HG02884 (cell line): ENCODE measurements around the gene ADAMTSL1.

Experiments used
- ATAC-seq: cut with Tn5 transposase; IDR thresholded peaks from one replicate; pipeline ENCODE4 v1.9.1; 2021; ENCODE audit warnings: mild to moderate bottlenecking, moderate library complexity; ENCODE audit not compliant: unreplicated experiment

Gene ADAMTSL1

GRCh38 chr9:18638371-18639249 lies 164.7 kb downstream of the ADAMTSL1 start:
- no peak for ATAC-seq

GRCh38 chr9:18639911-18640310 lies 166.0 kb downstream of the ADAMTSL1 start:
- no peak for ATAC-seq

GRCh38 chr9:18658804-18659705 lies 185.1 kb downstream of the ADAMTSL1 start:
- ATAC-seq = no peak

- ATAC-seq = no peak
Measured at GRCh38 chr9:18660001-18660400, 186.0 kb downstream of the ADAMTSL1 start.

- no peak for ATAC-seq
Measured at GRCh38 chr9:18662320-18662719, 188.4 kb downstream of the ADAMTSL1 start.

GRCh38 chr9:18665947-18666346 lies 192.0 kb downstream of the ADAMTSL1 start:
- ATAC-seq = no peak

GRCh38 chr9:18666348-18666747 lies 192.4 kb downstream of the ADAMTSL1 start:
- no peak for ATAC-seq

GRCh38 chr9:18666986-18667772 lies 193.2 kb downstream of the ADAMTSL1 start:
- ATAC-seq = no peak

- ATAC-seq = no peak
Measured at GRCh38 chr9:18668944-18669343, 195.0 kb downstream of the ADAMTSL1 start.

- no peak for ATAC-seq
Measured at GRCh38 chr9:18672706-18673105, 198.8 kb downstream of the ADAMTSL1 start.

GRCh38 chr9:18673179-18673578 lies 199.2 kb downstream of the ADAMTSL1 start:
- no peak for ATAC-seq

- no peak for ATAC-seq
Measured at GRCh38 chr9:18675332-18675731, 201.4 kb downstream of the ADAMTSL1 start.

GRCh38 chr9:18675973-18676372 lies 202.0 kb downstream of the ADAMTSL1 start:
- ATAC-seq = no peak

- ATAC-seq = no peak
Measured at GRCh38 chr9:18676525-18676924, 202.6 kb downstream of the ADAMTSL1 start.

GRCh38 chr9:18678821-18679590 lies 205.1 kb downstream of the ADAMTSL1 start:
- ATAC-seq = no peak

- ATAC-seq = no peak
Measured at GRCh38 chr9:18682907-18683306, 209.0 kb downstream of the ADAMTSL1 start.

GRCh38 chr9:18683312-18683711 lies 209.4 kb downstream of the ADAMTSL1 start:
- ATAC-seq = no peak

GRCh38 chr9:18683851-18684250 lies 209.9 kb downstream of the ADAMTSL1 start:
- no peak for ATAC-seq

- no peak for ATAC-seq
Measured at GRCh38 chr9:18684593-18685317, 210.8 kb downstream of the ADAMTSL1 start.
